Endodermal cell (in vitro differentiated cells): ENCODE results near the gene RBM15B. TPM values are rescaled to one million over a fixed set of nuclear protein-coding genes. Genes with fewer than 3 reads are reported as not detected.

Experiments used
- DNase-seq: peaks from one replicate; pipeline ENCODE4 v3.0.0-alpha.2; 2017
- H3K27ac ChIP-seq: 2 replicates; pipeline ENCODE4 v1.5.1; 2013; ENCODE audit warnings: mild to moderate bottlenecking, low read depth, low read length, moderate library complexity
- H3K27me3 ChIP-seq: 2 replicates; pipeline ENCODE4 v1.6.1; 2013; ENCODE audit warnings: mild to moderate bottlenecking, low read length, moderate library complexity; ENCODE audit not compliant: insufficient read depth, control insufficient read depth, poor library complexity, severe bottlenecking
- H3K36me3 ChIP-seq: 2 replicates; pipeline ENCODE4 v1.7.0; 2013; ENCODE audit warnings: mild to moderate bottlenecking, low read length, moderate library complexity; ENCODE audit not compliant: control insufficient read depth, insufficient read depth
- H3K4me1 ChIP-seq: one replicate; pipeline ENCODE4 v1.7.0; 2013; ENCODE audit warnings: low read length; ENCODE audit not compliant: control insufficient read depth, insufficient read depth
- H3K4me3 ChIP-seq: 2 replicates; pipeline ENCODE4 v1.5.1; 2013; ENCODE audit warnings: mild to moderate bottlenecking, low read length, moderate library complexity
- H3K9ac ChIP-seq: 2 replicates; pipeline ENCODE4 v1.6.1; 2013; ENCODE audit warnings: mild to moderate bottlenecking, low read length, moderate library complexity; ENCODE audit not compliant: poor library complexity, severe bottlenecking; ENCODE audit errors: extremely low read depth
- H3K9me3 ChIP-seq: 2 replicates; pipeline ENCODE4 v1.6.1; 2013; ENCODE audit warnings: mild to moderate bottlenecking, low read length, moderate library complexity; ENCODE audit not compliant: control insufficient read depth
- H3K27ac Mint-ChIP-seq: 2 replicates; pipeline ENCODE4 v1.8.0; 2020; ENCODE audit warnings: mixed read lengths
- H3K27me3 Mint-ChIP-seq: 2 replicates; pipeline ENCODE4 v1.8.0; 2021; ENCODE audit warnings: mild to moderate bottlenecking, mixed read lengths; ENCODE audit not compliant: insufficient read depth
- H3K36me3 Mint-ChIP-seq: 2 replicates; pipeline ENCODE4 v1.8.0; 2020; ENCODE audit warnings: low read depth, mixed read lengths
- H3K4me1 Mint-ChIP-seq: 2 replicates; pipeline ENCODE4 v1.8.0; 2020; ENCODE audit warnings: mixed read lengths
- H3K4me3 Mint-ChIP-seq: 2 replicates; pipeline ENCODE4 v1.8.0; 2020; ENCODE audit warnings: mild to moderate bottlenecking, moderate library complexity, mixed read lengths
- H3K9me3 Mint-ChIP-seq: 2 replicates; pipeline ENCODE4 v1.8.0; 2020; ENCODE audit warnings: mild to moderate bottlenecking, mixed read lengths
- CTCF ChIP-seq: fragments of 200-600 bp; sonication (generic); conservative IDR thresholded peaks from 2 replicates; pipeline ENCODE4 v1.5.0; 2021; ENCODE audit warnings: antibody characterized with exemption, mild to moderate bottlenecking
- WGBS, 2 experiments: methylation state at CpG; one replicate each; pipeline versions ENCODE4 v1.1.5 to v1.1.7; 2013; ENCODE audit warnings: missing lambda C conversion rate in 2 of 2, mixed read lengths in 1 of 2; ENCODE audit not compliant: insufficient coverage in 1 of 2, insufficient read length in 1 of 2; 5-methylcytosine and 5-hydroxymethylcytosine counted together
- total RNA-seq, 2 donors: library from RNA; stranded (reverse); fragmentation: NEBNext Ultra II Directional in 1 of 2; extraction: Animal tissue kit (Norgen Biotek cat#: 25700) in 1 of 2; gene quantifications; 2 replicates in 1 of 2; 3 replicates in 1 of 2; pipeline ENCODE4 v1.2.1, GENCODE V29; 2021

RBM15B gene
- total RNA-seq, 2 donors from 2014 or later = 49.5 to 58.2 TPM

DNA sequence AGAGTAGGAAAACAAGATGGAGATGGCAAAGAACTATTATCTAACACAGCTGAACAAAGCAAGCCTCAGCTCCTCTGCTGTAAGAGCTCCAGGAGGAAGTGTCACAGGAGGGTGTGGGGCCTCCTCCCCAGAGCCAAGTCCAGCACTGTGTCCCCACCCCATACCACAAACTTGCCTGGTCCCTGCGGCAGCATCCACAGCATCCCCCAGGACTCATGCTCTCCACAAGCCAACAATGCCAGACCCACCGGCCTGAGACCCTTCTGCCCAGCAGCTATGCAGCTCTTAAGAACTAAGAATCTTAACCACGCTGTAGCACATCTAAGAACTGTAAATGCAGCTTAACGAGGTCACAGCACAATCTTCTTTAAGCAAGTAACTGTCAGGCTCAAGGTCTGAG is 9.1 kb downstream of the RBM15B start:
- H3K36me3 Mint-ChIP-seq = peaks cover 35% of the 10 kb centered on the region
- no peaks in the 10 kb centered on the region for H3K27me3 Mint-ChIP-seq
- H3K4me1 Mint-ChIP-seq = peaks cover under 1% of the 10 kb centered on the region
- Histone ChIP-seq H3K4me3 (no peak overlapping the region), H3K27me3 (no peaks in the 10 kb centered on the region), H3K9me3 (no peaks in the 10 kb centered on the region), H3K9ac (no peak overlapping the region), H3K27ac (no peak overlapping the region), H3K36me3 (peaks cover 41% of the 10 kb centered on the region), H3K4me1 (no peaks in the 10 kb centered on the region)
- DNase-seq = no peak
- WGBS, 2 experiments = 89 to 95% methylated on average over 3 to 4 of the region's 4 CpGs
- no peak for TF ChIP-seq CTCF
- H3K9me3 Mint-ChIP-seq = no peaks in the 10 kb centered on the region
- no peak overlapping the region for H3K4me3 Mint-ChIP-seq
- H3K27ac Mint-ChIP-seq = peak overlapping the region; percentile 66

- WGBS, 2 experiments = 91 to 94% methylated on average over 4 of the region's 4 CpGs
Measured at GRCh38 chr3:51401735-51402134, 10.7 kb downstream of the RBM15B start.

DNA sequence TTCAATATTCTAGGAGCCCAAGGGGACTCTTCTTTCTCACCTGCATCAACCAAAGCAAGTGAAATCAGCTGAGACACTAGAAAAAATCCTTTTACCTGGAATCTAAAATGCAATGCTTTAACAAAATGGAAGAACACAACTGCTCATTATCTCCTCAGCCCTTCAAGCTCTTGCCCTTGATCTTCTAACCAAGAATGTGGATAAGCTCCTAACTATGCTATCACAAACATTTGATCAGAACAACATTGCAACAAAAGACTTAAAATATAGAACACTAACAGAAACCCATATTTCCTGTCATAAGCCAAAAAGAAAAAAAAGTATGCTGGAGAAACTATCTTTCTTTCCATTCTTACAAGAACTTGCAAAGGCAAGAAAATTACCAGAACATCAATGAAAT is 12.6 kb downstream of the RBM15B start:
- Mint-ChIP-seq H3K27me3 (no peaks in the 10 kb centered on the region), H3K27ac (no peak overlapping the region), H3K4me3 (no peak overlapping the region), H3K4me1 (no peaks in the 10 kb centered on the region), H3K36me3 (peaks cover 39% of the 10 kb centered on the region), H3K9me3 (no peaks in the 10 kb centered on the region)
- no peak overlapping the region for H3K9ac ChIP-seq
- no peak for TF ChIP-seq CTCF
- H3K4me3 ChIP-seq = no peak overlapping the region
- peaks cover 20% of the 10 kb centered on the region for H3K36me3 ChIP-seq
- DNase-seq = no peak
- no peak overlapping the region for H3K27ac ChIP-seq
- H3K9me3 ChIP-seq = no peaks in the 10 kb centered on the region
- no peaks in the 10 kb centered on the region for H3K27me3 ChIP-seq
- H3K4me1 ChIP-seq = no peaks in the 10 kb centered on the region

More at GRCh38 chr3:51401735-51402134, 10.7 kb downstream of the RBM15B start:
- no peak overlapping the region for H3K4me3 Mint-ChIP-seq
- Histone ChIP-seq H3K9ac (no peak overlapping the region), H3K4me3 (no peak overlapping the region), H3K9me3 (no peaks in the 10 kb centered on the region), H3K27ac (no peak overlapping the region), H3K27me3 (no peaks in the 10 kb centered on the region), H3K4me1 (no peaks in the 10 kb centered on the region), H3K36me3 (peaks cover 27% of the 10 kb centered on the region)
- H3K36me3 Mint-ChIP-seq = peaks cover 32% of the 10 kb centered on the region
- H3K4me1 Mint-ChIP-seq = no peaks in the 10 kb centered on the region
- TF ChIP-seq CTCF = no peak
- H3K9me3 Mint-ChIP-seq = no peaks in the 10 kb centered on the region
- DNase-seq = no peak
- H3K27me3 Mint-ChIP-seq = no peaks in the 10 kb centered on the region
- no peak overlapping the region for H3K27ac Mint-ChIP-seq
